K562 (cell line): Measurements from ENCODE around the gene PTOV1. TPM values are rescaled to one million over a fixed set of nuclear protein-coding genes. Genes with fewer than 3 reads are reported as not detected.

Source experiments
- ARNT ChIP-seq, 2 experiments: fragments of 450-650 bp; IDR thresholded peaks; 2 replicates each; pipeline ENCODE4 v1.6.1; 2016; ENCODE audit warnings: mild to moderate bottlenecking in 1 of 2
- BRF2 ChIP-seq: IDR thresholded peaks from 3 replicates; pipeline ENCODE4 v1.6.1; 2011; ENCODE audit warnings: borderline replicate concordance, mild to moderate bottlenecking; ENCODE audit not compliant: insufficient read length, insufficient read depth
- ETV5 ChIP-seq: sonication (generic); formaldehyde crosslinking; IDR thresholded peaks from 2 replicates; pipeline ENCODE4 v1.4.0; 2020; ENCODE audit warnings: low read depth, mild to moderate bottlenecking, missing genetic modification reagents
- ETV6 ChIP-seq, 3 experiments: fragments of 150-350 bp in 1 of 3; sonication (generic) in 1 of 3; formaldehyde crosslinking in 1 of 3; IDR thresholded peaks; 2 replicates each; pipeline versions ENCODE4 v1.6.1 to v1.8.0; 2014 to 2022; ENCODE audit warnings: borderline replicate concordance in 2 of 3, low read depth in 2 of 3, antibody characterized with exemption in 1 of 3, low read length in 1 of 3, mild to moderate bottlenecking in 1 of 3, missing genetic modification reagents in 1 of 3
- JUND ChIP-seq, 2 experiments: IDR thresholded peaks; 2 replicates in 1 of 2; 3 replicates in 1 of 2; pipeline ENCODE4 v1.6.1; 2011; ENCODE audit warnings: borderline replicate concordance in 2 of 2, low read depth in 2 of 2, low read length in 2 of 2, improper control_type of control experiment in 1 of 2, missing biosample characterization in 1 of 2, missing genetic modification characterization in 1 of 2, missing genetic modification reagents in 1 of 2
- MAX ChIP-seq: sonication (generic); formaldehyde crosslinking; IDR thresholded peaks from 2 replicates; pipeline ENCODE4 v1.9.0; 2022; ENCODE audit warnings: mild to moderate bottlenecking, missing genetic modification reagents
- PCBP1 ChIP-seq: fragments of 200-400 bp; formaldehyde crosslinking; IDR thresholded peaks from 2 replicates; pipeline ENCODE4 v1.6.1; 2018; ENCODE audit warnings: mild to moderate bottlenecking, low read depth, low read length; ENCODE audit not compliant: poor library complexity, severe bottlenecking
- PHF8 ChIP-seq: fragments of 200-600 bp; sonication (generic); IDR thresholded peaks from 2 replicates; pipeline ENCODE4 v1.6.1; 2012; ENCODE audit warnings: mixed run types, mild to moderate bottlenecking, inconsistent platforms, low read length, moderate library complexity, borderline replicate concordance
- POU5F1 ChIP-seq: fragments of 150-350 bp; IDR thresholded peaks from 2 replicates; pipeline ENCODE4 v1.6.1; 2014; ENCODE audit warnings: borderline replicate concordance, low read length, low read depth, mild to moderate bottlenecking; ENCODE audit not compliant: partially characterized antibody
- RBFOX2 ChIP-seq: fragments of 200-400 bp; formaldehyde crosslinking; IDR thresholded peaks from 2 replicates; pipeline ENCODE4 v1.6.1; 2017; ENCODE audit warnings: low read depth, mild to moderate bottlenecking, low read length, moderate library complexity
- SLC30A9 ChIP-seq: fragments of 250-450 bp; sonication (Bioruptor Pico); IDR thresholded peaks from 2 replicates; pipeline ENCODE4 v1.8.0; 2022; ENCODE audit warnings: mild to moderate bottlenecking, moderate library complexity
- TAF9B ChIP-seq: fragments of 450-650 bp; IDR thresholded peaks from 2 replicates; pipeline ENCODE4 v1.6.1; 2018; ENCODE audit warnings: mild to moderate bottlenecking; ENCODE audit not compliant: partially characterized antibody
- USF2 ChIP-seq: sonication (generic); formaldehyde crosslinking; IDR thresholded peaks from 2 replicates; pipeline ENCODE4 v1.5.0; 2020; ENCODE audit warnings: missing genetic modification reagents
- XRCC3 ChIP-seq: fragments of 450-650 bp; IDR thresholded peaks from 2 replicates; pipeline ENCODE4 v1.6.1; 2017; ENCODE audit warnings: mild to moderate bottlenecking, moderate library complexity
- XRCC5 ChIP-seq: fragments of 200-400 bp; formaldehyde crosslinking; IDR thresholded peaks from 2 replicates; pipeline ENCODE4 v1.6.1; 2017; ENCODE audit warnings: low read depth, mild to moderate bottlenecking, low read length
- ZBTB7A ChIP-seq: IDR thresholded peaks from 2 replicates; pipeline ENCODE4 v1.6.1; 2011; ENCODE audit warnings: low read depth, mild to moderate bottlenecking, low read length, moderate library complexity, borderline replicate concordance; ENCODE audit not compliant: control insufficient read depth
- ZNF347 ChIP-seq: fragments of 450-650 bp; formaldehyde crosslinking; IDR thresholded peaks from 2 replicates; pipeline ENCODE4 v1.4.0; 2020; ENCODE audit warnings: low read depth, mild to moderate bottlenecking, moderate library complexity
- ZNF41 ChIP-seq: fragments of 250-450 bp; sonication (Bioruptor Pico); conservative IDR thresholded peaks from 2 replicates; pipeline ENCODE4 v1.4.0; 2020; ENCODE audit warnings: mild to moderate bottlenecking
- ZNF655 ChIP-seq: fragments of 250-450 bp; sonication (Bioruptor Pico); IDR thresholded peaks from 2 replicates; pipeline ENCODE4 v1.5.0; 2021
- ZNF780A ChIP-seq: fragments of 250-450 bp; sonication (Bioruptor Pico); IDR thresholded peaks from 2 replicates; pipeline ENCODE4 v1.5.0; 2021; ENCODE audit warnings: mild to moderate bottlenecking
- polyA plus RNA-seq, 8 experiments: library from polyadenylated mRNA; depleted of rRNA in 4 of 8; stranded (reverse) in 5 of 8; unstranded in 3 of 8; fragments of >200 nt; fragmentation: Nextera tagmentation in 2 of 8; fragmentation: Illumina TruSeq in 1 of 8; extraction: Ambion mirVana in 2 of 8; extraction: Trizol in 1 of 8; gene quantifications; 2 replicates each; pipeline versions ENCODE4 v1.2.1 to v1.2.3, GENCODE V29; 2011 to 2014; ENCODE audit warnings: inconsistent platforms in 1 of 8, missing spikeins in 1 of 8
- total RNA-seq, 7 experiments: library from RNA; depleted of rRNA in 6 of 7; stranded (reverse); fragments of >200 nt in 6 of 7; fragmentation: Illumina TruSeq in 2 of 7; extraction: Trizol in 2 of 7; gene quantifications; 2 replicates each; pipeline versions ENCODE4 v1.2.1 to v1.2.3, GENCODE V29; 2011 to 2021; ENCODE audit warnings: low replicate concordance in 1 of 7
- TF ChIP-seq, protein P1 (sequence below): fragments of 450-650 bp; IDR thresholded peaks from 2 replicates; pipeline ENCODE4 v1.6.1; 2016

PTOV1 gene
- total and polyA plus RNA-seq, 9 of the 15 experiments (the other 6 are each of a cell fraction or from before 2014, with no cell fraction given), result 4.9 to 169 (median 43.5) TPM

- no peak for TF ChIP-seq ZNF655 (CRISPR knock-in tag)
- no peak for TF ChIP-seq ZNF347 (CRISPR knock-in tag)
- TF ChIP-seq, protein P1, sequence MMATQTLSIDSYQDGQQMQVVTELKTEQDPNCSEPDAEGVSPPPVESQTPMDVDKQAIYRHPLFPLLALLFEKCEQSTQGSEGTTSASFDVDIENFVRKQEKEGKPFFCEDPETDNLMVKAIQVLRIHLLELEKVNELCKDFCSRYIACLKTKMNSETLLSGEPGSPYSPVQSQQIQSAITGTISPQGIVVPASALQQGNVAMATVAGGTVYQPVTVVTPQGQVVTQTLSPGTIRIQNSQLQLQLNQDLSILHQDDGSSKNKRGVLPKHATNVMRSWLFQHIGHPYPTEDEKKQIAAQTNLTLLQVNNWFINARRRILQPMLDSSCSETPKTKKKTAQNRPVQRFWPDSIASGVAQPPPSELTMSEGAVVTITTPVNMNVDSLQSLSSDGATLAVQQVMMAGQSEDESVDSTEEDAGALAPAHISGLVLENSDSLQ, result peak; percentile 62; the same call in 1 of the 2 replicates
- peak; percentile 92 for TF ChIP-seq ZBTB7A
- TF ChIP-seq TAF9B, result no peak
- TF ChIP-seq XRCC5, result no peak
- peak; percentile 84 for TF ChIP-seq MAX
- TF ChIP-seq BRF2, result no peak
- TF ChIP-seq XRCC3, result no peak
- TF ChIP-seq PCBP1, result no peak
- TF ChIP-seq ETV5 (CRISPR knock-in tag), result peak; percentile 89
- TF ChIP-seq ZNF780A (CRISPR knock-in tag), result no peak
- peak; percentile 93 for TF ChIP-seq RBFOX2
- no peak for TF ChIP-seq ARNT (IDR thresholded peaks at IDR 0.05)
- TF ChIP-seq POU5F1, result no peak
- TF ChIP-seq SLC30A9 (CRISPR knock-in tag), result no peak
- TF ChIP-seq PHF8, result peak; percentile 87; the same call in 1 of the 2 replicates
- TF ChIP-seq USF2 (CRISPR knock-in tag), result no peak
- TF ChIP-seq JUND (IDR thresholded peaks at IDR 0.05; ENCODE audit: borderline replicate concordance, low read depth, low read length), result peak; percentile 43; the same call in 1 of the 2 replicates
- TF ChIP-seq JUND (tag; IDR thresholded peaks at IDR 0.05; ENCODE audit: borderline replicate concordance, low read depth, low read length), result no peak; the same call in 2 of the 3 replicates
- TF ChIP-seq ZNF41 (CRISPR knock-in tag), result no peak
- peak in 1 of 2 experiments; percentile 22; a peak in 1 of 4 replicates for TF ChIP-seq ETV6 (IDR thresholded peaks at IDR 0.05; ENCODE audit: borderline replicate concordance in 1 of 2, low read depth in 2 of 2, low read length in 1 of 2)
- TF ChIP-seq ETV6 (CRISPR knock-in tag; IDR thresholded peaks at IDR 0.05; ENCODE audit: borderline replicate concordance), result no peak
Measured at GRCh38 chr19:49866933-49867782, 16.2 kb downstream of the PTOV1 start, which contains the start of gene PNKP (continued).
